NCI-H1436 treated with DMSO at 0.1 percent for 48 hours (cell line): ENCODE results near the gene SNX32.

Experiments used
- DNase-seq: peaks from one replicate; lab custom pipeline; 2025; lab: John Stamatoyannopoulos, UW

The SNX32 gene

GRCh38 chr11:65857500-65857852 lies 23.7 kb downstream of the SNX32 start:
- no peak for DNase-seq

- peak; percentile 85 for DNase-seq
These were observed 24.3 kb downstream of the SNX32 start, which contains the start of gene CFL1 for GRCh38 chr11:65857853-65858680. Gene CFL1, minus strand, starts transcription at chr11:65858180. Its CDS starts 81 bp downstream, at chr11:65858099.

- DNase-seq = no peak
These were observed 24.9 kb downstream of the SNX32 start for GRCh38 chr11:65858681-65859087.

GRCh38 chr11:65859095-65859811 lies 25.5 kb downstream of the SNX32 start:
- peak; percentile 96 for DNase-seq

- no peak for DNase-seq
These were observed 26.1 kb downstream of the SNX32 start for GRCh38 chr11:65859812-65860277.

- peak; percentile 76 for DNase-seq
These were observed 26.8 kb downstream of the SNX32 start, which contains the start of gene MUS81 for GRCh38 chr11:65860278-65861164. Gene MUS81, plus strand, starts transcription at chr11:65860433. Its CDS starts 321 bp downstream, at chr11:65860754.

- no peak for DNase-seq
These were observed 27.4 kb downstream of the SNX32 start for GRCh38 chr11:65861165-65861505.

- no peak for DNase-seq
These were observed 27.9 kb downstream of the SNX32 start for GRCh38 chr11:65861533-65862183.

- no peak for DNase-seq
These were observed 28.5 kb downstream of the SNX32 start for GRCh38 chr11:65862191-65862735.

GRCh38 chr11:65862941-65863888 lies 29.5 kb downstream of the SNX32 start:
- no peak for DNase-seq

GRCh38 chr11:65863889-65864705 lies 30.3 kb downstream of the SNX32 start:
- no peak for DNase-seq

- no peak for DNase-seq
These were observed 31.1 kb downstream of the SNX32 start for GRCh38 chr11:65864706-65865471.

- DNase-seq = no peak
These were observed 31.9 kb downstream of the SNX32 start for GRCh38 chr11:65865550-65866172.

GRCh38 chr11:65866509-65867283 lies 32.9 kb downstream of the SNX32 start:
- DNase-seq = no peak

GRCh38 chr11:65867284-65868071 lies 33.7 kb downstream of the SNX32 start:
- DNase-seq = no peak

- DNase-seq = no peak
These were observed 34.4 kb downstream of the SNX32 start for GRCh38 chr11:65868076-65868667.
